ENCODE measurements around the gene TIGD3.

Gene TIGD3

DNA sequence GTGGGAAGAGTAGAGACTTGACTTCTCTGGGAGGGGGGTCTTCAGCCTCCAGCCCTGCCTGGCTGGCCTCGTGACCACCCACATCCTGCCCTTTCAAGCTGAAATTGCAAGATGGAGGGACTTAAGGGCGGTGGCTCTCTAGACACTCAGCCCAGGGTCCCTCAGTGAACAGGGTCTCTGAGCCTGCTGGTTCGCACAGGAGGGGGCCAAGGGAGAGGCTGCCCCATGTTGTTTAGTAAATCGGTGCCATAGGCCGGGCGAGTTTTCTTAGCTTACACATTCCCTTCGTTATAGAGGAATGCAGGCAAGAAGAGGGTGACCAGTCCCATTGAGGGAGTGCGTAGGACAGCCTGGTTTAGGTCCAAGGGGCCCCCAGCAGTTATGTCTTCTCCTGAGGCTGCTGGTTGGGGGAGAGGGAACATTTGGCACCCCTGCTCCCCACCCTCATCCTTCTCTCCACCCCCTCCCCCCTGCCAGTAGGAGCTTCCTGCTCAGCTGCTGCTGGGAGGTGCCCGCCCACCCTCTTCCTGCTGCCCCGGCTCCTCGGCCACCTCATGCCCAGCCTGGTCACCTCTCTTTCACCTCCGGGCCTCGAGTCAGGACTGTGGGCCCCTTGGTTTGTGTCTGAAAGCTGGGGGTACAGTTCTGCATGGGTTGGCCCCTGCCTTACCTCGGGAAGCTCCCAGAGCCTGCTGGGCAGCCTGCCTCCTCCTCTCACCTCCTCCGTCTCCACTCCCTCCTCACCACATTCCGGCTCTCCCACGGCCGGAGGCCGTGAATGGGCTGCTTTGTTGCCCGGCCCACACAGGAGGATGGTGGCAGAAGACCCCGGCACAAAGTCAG lies 35.8 kb downstream of the TIGD3 start:
- no peak for DNase-seq

DNA sequence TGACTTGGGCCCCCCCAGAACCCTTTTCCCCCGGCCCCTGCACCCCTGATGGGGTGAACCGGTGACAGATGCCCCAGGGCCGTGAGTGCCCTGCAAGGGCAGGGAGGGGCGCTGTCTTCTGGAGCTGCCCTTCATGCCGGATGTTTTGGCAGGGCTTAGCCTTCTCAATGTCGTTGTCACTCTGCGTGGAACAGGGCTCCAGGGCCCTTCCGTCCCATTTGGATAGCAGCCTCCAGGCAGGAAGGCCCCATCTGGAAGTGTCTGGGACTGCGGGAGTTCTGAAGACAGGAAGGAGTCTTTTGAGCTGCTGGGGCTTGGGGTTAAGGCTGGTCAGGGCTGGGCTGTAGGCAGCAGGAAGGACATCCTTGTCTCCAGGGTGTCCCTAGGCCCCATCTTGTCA lies 36.4 kb downstream of the TIGD3 start:
- DNase-seq = no peak

DNA sequence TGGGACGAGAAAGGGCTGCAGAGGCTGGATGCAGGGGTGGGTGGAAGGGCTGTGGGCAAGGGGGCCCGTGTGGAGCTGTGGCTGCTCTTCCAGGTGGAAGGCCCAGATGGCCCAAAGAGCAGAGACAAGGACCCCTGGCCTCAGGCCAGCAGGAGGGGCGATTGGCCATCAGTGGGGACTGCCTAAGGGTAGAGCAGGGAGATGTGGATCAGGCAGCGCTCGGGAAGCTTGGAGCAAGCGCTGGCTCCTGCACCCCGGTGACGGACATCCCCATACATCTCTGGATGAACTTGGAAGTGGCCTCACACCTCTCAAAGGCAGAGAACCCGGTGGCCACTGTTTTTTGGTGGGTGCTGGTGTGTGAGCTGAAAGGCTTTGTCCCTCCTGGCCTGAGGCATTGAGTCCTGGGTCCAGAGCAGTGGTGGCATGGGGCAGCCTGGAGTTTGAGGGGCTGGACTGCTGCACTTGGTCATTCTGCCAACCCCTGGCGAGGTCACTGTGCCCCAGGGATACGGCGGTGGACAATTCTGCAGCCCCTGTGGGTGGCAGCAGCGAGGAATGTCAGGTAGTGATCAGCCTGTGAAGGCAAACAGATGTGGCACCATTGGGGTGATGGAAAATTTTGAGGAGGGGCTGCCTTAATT lies 37.8 kb downstream of the TIGD3 start:
- no peak for DNase-seq

DNA sequence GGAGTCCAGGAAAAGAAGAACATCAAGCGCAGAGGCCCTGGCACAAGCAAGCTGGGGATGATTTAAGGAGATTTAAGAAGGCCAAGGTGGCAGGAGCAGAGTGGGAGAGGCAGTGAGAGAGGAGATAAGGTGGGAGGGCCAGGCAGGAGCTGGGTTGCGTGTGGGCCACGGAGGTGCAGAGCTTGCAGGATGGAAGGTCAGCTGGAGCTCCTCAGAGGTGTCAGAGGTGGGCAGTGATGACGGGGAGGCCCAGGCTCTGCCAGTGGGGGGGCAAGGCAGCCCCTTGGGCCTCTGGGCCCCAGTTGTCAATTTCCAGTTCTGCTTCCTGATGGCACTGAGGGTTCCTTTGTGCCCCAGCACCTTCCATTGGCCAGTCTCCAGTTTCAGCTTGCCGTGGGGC lies 38.3 kb downstream of the TIGD3 start:
- no peak for DNase-seq

DNA sequence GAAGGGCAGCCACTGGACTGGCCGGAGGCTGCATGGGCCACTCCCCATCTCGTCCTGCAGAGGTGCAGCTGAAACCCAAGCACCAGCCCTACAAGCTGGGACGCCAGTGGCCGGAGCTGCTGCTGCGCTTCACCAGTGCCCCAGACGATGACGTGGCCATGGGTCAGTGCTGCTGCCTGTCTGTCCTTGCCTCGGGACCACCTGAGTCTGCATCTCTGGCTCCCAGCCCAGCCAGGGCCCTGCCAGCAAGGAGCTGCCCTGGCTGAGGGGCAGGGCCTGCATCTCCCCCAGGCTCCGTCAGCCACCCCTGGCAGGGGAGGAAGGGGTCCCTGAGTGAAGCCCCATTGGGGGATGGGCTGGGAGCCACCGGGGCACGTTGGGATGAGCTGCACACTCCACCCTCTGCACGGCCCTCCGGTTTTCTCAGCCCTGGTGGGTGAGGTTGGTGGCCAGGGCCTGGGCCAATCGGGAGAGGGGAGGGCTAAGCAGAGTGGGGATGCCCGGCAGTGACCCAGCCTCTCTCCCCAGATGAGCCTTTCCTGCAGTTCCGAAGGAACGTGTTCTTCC lies 39.0 kb downstream of the TIGD3 start:
- DNase-seq = no peak

DNA sequence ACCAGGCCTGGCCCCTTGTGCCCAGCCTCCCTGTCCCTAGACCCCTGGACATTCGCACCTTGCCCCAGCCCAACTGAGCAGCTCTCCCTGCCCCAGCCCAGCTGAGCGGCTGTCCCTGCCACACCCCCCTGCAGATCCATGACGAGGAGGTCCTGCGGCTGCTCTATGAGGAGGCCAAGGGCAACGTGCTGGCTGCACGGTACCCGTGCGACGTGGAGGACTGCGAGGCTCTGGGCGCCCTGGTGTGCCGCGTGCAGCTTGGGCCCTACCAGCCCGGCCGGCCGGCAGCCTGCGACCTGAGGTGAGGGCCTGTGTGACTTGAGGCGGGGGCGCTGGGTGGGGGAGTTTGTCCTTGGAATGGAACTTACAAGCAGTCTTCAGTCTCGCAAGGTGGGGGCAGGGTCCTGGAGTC lies 39.6 kb downstream of the TIGD3 start:
- no peak for DNase-seq

DNA sequence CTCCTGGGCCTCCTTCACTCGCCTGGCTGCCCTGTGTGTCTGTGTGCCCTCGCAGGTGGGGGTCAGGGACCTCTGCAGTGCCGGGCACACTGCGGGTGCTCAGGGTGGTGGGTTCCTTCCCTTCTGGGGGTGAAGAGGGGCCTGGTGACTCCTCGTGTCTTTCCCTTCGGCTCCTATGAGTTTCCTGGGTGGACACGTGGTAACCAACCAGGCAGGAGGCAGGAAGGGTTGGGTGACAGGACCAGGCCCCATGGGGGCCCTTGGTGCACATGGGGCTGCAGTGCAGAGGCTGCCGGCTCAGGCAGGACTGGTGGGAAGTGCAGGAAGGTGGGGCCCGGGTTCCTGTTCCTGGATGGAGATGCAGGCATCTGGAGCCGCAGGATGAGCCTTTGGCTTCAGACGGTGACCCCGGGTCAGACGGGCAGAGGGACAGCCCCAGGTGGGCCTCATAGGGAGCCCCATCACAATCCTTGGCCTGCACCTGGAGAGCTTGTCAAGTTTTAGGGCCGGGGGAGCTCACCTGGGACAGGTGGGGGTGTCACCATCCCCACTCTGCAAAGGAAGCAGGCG lies 41.5 kb downstream of the TIGD3 start:
- no peak for DNase-seq

DNA sequence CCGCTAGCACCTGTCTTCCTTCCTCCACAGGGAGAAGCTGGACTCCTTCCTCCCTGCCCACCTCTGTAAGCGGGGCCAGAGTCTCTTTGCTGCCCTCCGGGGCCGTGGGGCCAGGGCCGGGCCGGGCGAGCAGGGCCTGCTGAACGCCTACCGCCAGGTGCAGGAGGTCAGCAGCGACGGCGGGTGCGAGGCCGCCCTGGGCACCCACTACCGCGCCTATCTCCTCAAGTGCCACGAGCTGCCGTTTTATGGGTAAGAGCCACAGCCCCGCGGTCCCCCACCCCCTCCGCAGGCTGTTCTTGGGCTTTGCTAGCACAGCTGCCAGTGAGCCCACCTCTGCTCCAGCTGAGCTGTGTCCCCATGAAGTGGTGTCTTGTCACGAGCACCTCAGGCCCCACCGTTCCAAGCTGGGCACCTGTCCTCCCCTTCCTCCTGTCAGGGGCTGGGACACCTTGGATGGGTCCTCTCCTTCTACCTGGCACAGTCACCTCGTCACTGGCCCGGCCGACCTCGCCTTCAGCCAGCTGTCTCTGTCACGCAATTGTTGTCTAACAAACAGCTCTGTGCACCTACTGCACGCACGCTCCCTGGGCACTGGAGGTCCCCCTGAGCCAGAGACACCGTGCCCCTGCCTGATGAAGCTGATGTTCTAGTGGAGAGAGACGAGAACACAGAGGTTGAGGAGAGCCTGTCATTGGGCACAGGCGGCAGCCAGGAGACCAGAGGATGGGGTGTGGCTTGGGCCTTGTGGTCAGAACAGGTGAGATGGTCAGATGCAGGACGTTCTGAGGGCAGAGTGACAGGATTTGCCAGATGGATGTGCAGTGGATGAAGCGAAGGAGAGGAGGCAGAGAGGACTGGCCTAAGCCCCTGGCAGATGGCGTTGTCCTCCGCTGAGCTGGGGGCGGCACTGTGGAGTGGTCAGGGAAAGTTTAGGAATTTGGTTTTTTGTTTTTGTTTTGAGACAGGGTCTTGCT lies 42.5 kb downstream of the TIGD3 start:
- DNase-seq = no peak

DNA sequence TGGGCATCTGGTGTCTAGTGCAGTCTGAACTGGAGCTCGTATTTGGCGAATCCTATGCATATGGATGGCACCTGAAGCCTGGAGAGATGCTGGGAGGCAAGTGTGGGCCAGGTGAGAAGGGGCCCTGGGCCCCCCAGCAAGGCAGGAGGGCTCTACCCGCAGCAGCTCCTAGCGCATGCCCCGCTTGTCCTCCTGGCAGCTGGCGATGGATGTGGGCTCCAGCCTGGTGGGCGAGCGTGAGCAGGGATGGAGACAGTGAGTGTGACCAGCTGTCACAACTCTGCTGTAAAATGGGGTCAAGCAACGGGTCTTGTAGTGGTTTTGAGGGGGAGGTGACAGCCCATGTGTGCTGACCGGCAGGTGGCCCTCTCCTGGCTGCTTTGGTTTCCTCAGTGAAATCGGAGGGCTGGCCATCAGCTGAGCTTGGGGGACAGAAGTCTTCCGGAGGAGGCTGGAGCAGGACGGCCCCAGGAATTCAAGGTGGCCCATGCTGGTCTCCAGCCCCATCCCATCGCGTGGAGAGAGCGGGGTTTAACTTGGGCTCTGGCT lies 43.9 kb downstream of the TIGD3 start:
- DNase-seq = no peak

DNA sequence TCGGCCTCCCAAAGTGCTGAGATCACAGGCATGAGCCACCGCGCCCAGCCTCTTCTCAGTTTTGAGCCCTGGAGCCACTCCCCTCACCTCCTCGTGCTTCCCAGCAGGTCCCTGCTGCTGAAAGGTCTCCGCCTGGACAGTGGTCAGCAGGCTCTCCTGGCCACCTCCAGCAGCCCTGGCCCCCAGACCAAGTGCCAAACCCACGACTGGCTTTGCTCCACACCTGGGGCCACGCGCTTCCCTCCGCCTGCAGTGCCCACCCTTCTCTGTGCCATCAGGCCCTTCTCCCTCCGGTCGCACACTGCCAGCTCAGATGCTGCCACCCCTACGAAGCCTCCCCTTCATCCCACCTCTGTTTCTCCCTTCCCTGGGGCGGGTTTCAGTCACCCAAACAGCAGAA lies 44.7 kb downstream of the TIGD3 start:
- no peak for DNase-seq

DNA sequence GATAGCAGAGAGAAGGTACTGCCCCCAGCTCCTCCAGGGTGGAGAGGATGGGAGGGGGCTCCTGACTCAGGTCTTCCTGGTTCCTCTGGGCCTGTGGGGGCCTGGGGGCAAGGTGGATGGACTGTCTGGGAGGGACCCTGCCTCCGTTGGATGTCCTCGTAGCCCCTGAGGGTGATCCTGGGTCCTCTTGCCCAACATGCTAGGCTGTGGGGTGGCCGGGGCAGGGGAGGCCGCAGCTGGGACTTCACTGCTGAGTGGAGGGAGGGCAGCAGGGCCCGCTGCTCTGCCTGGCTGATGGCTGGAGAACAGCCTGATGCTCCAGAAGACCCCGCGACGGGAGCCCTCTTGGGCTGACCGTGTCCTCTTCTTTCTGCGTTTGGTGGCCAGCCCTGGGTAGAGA lies 45.3 kb downstream of the TIGD3 start:
- DNase-seq = no peak

DNA sequence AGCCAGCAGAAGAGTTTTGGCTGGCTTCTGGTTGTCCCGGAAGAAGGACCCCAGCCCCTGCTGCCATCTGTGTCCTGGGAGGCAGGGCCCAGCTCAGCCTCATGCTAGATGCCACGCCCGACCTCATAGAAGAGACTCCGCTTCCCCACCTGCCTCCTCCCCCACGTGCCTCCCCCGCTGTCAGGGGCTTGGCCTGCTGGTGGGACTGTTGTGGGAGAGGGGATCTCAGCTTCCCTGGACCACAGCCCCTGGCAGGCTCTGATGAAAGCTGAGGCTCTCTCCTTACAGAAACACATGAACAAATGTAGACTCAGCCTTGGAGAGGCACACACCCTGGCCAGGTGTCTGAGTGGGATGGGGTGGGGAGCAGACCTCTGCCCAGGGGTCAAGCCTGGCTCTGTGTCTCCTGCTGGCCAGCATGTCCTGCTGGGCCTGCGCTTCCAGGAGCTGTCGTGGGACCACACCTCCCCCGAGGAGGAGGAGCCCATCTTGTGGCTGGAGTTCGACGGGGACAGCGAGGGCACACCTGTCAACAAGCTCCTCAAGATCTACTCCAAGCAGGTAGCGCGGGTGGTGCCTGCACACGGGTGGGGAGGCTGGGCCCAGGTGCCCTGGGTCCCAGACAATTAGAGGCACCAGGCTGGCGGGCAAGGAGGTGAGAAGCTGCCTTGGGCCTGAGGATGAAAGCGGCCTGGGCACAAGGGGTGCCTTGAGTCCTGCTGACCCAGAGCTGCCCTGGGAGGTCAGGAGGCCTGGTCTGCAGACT lies 45.9 kb downstream of the TIGD3 start:
- no peak for DNase-seq

DNA sequence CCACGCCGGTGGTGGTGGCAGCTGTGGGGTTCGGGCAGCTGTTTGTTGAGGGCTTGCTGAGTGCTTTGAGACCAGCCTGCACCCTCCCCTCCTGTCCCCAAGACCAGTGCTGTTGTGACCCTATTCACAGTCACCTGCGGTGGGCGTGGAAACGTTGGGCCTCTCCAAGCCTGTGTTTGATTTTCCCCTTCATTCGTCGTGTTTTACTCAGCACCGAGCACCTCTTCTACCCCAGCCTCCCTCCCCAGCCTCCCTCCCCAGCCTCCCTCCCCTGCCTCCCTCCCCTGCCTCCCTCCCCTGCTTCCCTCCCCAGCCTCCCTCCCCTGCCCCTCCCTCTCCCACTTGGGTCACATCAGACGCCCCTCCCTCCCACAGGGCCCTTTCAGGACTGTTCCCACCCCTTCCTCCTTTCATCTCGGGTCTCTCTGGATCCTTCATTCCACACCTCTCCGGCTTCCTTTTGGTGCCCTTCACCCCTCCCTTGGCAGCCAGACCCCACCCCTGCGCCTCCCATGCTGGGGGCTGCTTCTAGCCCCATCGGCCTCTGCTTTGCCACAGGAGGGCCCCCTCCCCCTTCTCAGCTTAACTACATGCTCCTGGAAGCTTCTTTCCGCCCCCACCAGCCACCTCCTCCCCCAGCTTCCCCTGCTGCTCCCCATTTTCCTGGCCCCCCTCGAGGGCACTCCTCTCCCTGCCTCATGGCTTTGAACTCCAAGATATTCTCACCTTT lies 46.7 kb downstream of the TIGD3 start:
- DNase-seq = no peak

DNA sequence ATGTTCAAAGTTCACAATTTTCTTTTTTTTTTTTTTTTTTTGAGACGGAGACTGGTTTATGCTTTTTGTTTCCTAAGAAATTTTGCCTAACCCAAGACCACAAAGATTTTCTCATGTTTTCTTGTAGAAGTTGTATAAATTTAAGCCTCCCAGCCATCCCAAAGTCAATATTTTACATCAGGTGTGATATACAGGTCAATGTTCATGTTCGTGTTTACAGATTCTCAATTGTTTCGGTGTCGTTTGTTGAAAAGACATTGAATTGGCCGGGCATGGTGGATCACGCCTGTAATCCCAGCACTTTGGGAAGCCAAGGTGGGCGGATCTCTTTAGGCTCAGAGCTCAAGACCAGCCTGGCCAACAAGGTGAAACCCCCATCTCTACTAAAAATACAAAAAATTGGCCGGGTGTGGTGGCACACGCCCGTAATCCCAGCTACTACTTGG lies 47.3 kb downstream of the TIGD3 start:
- DNase-seq = no peak

DNA sequence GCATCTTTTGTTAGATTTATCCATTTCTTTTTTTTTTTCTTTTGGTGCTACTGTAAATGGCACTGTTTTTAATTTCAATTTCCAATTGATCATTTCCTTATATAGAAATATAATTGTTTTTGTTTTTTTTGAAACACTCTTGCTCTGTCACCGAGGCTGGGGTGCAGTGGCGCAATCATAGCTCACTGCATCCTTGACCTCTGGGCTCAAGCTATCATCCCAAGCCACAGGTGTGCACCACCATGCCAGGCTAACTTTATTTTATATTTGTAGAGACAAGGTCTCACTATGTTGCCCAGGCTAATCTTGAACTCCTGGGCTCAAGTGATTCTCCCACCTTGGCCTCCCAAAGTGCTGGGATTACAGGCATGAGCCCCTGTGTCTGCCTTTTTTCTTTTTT lies 48.2 kb downstream of the TIGD3 start:
- DNase-seq = no peak

DNA sequence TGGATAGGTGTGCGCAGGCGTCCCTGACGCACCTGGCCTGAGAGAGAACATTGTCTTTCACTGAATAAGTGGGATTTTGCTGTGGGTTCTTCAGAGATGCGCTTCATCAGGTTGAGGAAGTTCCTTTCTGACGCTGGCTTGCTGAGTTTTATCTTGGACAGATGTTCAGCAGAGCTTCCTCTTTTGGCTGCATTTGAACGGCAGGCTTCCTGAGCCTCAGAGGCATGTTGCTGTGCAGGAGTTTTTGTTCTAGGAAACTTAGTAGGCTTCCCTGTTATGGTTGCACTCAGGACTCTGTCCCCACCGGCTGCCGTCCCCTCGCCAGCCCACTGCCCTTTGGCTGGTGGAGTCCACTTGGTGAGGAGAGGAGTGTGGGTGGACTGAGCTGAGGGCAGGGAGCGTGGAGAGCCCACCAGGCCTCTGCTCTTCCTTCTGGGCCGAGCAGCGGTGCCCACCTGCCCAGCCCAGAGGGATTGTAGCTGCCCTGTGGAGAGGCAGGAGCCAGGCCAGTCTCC lies 49.1 kb downstream of the TIGD3 start:
- DNase-seq = no peak

DNA sequence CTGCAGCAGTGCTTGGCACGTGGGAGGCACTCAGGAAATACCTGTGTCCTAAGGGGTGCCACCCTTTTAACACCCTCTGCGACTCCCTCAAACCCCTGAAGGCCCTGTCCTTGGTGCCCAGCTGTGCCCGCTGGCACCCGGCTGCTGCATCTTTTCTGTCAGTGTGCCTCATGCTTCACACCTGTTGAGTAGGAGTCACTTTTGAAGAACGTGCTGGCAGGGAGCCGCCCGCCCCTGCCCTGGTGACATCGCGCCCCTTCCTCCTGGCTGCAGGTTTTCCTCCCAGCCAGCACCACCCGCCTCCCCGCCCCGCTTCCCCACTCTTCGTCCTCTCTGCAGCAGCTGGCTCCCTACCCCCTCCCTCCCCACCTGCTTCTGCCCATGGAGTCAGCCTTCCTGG lies 49.7 kb downstream of the TIGD3 start:
- no peak for DNase-seq

DNA sequence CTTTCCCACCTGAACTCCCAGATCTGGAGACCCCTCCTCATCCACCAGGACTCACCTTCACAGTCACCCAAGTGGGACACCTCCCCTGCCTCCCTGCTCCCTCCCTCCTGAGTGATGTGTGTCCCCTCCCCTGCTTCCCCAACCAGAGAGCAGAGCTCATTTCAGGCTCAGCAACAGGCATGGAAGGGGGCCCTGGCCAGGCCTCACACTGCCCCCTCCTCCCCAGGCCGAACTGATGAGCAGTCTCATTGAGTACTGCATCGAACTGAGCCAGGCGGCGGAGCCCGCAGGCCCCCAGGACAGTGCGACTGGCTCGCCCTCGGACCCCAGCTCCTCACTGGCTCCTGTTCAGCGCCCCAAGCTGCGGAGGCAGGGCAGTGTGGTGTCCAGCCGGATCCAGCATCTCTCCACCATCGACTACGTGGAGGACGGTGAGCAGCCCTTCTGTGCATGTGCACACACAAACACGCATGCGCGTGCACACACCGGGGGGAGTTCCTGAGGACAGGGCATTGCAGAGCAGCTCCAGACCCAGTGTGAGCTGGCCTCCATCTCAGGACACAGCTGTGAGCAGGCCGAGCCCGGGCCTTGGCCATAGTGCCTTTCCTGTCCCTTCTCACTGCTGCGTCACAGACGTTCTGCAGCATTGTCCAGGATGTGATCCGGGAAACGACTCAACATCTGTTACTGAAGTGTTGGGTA lies 50.2 kb downstream of the TIGD3 start:
- DNase-seq = no peak

Measured in T-helper 1 cell (primary cell).